Measurements from ENCODE around the gene PLCB2. TPM values are rescaled to one million over a fixed set of nuclear protein-coding genes. Genes with fewer than 3 reads are reported as not detected.

The PLCB2 gene
- total RNA-seq, 1 donor from 2014 or later = 7.1 TPM

GRCh38 chr15:40287968-40288367, 19.8 kb downstream of the PLCB2 start:
- no peak for DNase-seq (ENCODE audit: low read depth, low spot score)

GRCh38 chr15:40287505-40287904, 20.2 kb downstream of the PLCB2 start:
- DNase-seq (ENCODE audit: low read depth, low spot score) = no peak

- no peak for DNase-seq (ENCODE audit: low read depth, low spot score)
These were observed 20.9 kb downstream of the PLCB2 start for GRCh38 chr15:40286794-40287193.

DNA sequence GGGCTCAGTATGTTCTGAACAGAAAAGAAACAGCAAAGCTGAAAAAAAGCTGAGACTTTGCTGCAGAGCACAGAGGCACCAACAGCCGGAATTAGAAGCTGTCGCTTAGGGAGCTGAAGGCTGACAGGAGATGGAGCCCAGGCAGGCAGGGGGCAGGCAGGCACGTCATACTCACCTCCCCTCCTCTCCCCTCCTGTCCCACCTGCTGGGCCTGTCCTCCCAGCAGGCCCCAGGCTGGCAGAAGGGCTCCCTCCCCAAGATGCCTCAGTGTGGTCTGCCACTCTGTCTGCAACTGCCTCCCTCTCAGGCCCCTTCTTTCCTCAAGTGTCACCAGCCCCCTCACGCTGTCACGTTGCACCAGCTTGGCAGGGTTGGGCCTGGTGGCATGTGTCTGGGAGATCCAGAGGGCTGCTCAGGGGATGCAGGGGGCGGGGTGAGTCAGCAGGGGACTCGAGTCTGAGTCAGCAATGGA, 21.6 kb downstream of the PLCB2 start:
- DNase-seq (ENCODE audit: low read depth, low spot score) = no peak

- no peak for DNase-seq (ENCODE audit: low read depth, low spot score)
These were observed 22.2 kb downstream of the PLCB2 start for GRCh38 chr15:40285554-40286011.

DNA sequence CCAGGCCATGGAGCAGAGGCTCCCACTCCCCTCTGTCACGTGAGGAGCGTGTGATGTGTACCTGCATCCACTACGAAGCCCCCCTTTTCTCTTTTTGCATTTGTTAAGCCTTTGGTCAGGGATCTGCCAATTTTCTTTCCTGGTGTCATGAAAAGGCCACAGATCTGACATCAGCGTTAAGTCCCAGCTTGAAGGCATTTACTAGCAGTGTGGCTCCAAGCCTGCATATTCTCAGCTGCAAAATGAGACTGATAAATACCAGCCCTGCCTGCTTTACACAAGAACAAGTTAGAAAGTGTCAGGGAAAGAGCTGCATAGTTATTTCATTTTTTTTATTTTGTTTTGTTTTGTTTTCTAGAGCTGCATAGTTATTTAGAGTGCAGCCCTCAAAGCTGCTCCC, 22.6 kb downstream of the PLCB2 start:
- DNase-seq (ENCODE audit: low read depth, low spot score) = no peak

DNA sequence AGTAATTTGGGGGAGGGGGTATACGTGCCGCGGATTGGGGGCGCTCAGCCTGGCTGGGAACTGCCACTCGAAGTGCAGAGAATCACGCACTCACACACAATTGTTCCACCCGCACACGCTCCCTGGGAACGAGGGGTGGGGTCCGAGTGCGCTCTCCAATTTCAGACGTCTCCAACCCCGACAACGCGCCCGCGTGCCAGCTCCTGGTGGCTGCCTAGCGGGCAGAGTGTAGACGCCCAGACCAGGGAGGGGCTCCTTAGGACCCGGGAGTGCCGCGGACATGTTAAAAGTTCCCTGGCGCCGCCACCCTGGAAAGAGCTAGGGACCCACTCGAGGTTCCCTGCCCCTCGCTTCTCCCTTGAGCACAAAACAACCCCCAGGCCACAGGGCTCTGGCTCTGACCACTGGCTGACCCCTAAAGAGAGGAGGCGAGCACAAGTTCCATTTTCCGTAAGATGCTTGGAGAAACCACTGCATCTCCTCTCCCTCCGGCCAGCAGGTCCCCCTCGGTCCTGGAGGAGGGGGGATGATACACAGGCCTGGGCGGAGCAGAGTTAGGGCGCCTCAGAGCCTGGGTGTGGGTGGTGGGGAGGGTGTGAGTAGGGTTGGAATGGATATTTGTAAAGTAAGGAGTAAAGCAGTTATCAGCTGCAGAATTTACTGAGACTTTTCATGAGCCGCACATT, 24.0 kb downstream of the PLCB2 start:
- no peak for DNase-seq (ENCODE audit: low read depth, low spot score)

DNA sequence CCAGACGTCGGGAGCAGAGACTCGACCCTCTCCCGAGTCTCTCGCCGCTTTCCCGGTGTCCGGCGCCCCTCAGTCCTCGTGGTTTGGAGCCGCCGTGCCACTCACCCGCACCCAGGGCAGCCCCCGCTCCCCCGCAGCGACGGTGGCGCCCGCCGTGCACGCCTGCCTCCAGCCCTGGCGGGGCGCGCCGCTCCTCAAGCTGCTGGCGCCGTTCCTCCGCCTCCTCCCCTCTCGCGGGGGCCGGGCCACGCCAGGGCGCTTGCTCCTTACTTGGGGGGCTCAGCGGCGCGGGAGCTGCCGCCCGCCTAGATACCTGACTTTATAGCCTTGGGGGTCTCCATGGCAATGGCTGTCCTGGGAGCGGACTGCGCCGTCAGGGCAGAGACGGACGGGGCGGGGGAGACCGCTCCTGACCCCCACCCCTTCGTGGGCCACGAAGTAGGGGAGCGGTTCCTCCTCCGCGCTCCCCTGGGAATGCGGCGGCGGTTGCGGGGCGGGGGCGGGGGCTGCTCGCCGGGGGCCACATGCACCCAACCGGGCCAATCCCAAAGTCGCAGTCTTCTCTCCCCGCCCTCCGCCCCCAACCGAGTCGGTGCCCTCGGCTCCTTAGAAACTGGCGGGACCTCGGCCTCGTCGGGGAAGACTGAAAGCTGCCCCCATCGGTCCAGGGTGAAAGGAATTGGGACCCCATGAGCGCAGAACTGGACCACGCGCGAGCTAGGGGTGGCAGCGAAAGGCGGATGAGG, 24.7 kb downstream of the PLCB2 start, which contains the start of gene ANKRD63:
Gene ANKRD63 (minus strand): TSS at position 196 of the 746 bp plus-strand sequence. CDS start 478 bp downstream, outside the sequence.
- no peak for DNase-seq (ENCODE audit: low read depth, low spot score)

DNA sequence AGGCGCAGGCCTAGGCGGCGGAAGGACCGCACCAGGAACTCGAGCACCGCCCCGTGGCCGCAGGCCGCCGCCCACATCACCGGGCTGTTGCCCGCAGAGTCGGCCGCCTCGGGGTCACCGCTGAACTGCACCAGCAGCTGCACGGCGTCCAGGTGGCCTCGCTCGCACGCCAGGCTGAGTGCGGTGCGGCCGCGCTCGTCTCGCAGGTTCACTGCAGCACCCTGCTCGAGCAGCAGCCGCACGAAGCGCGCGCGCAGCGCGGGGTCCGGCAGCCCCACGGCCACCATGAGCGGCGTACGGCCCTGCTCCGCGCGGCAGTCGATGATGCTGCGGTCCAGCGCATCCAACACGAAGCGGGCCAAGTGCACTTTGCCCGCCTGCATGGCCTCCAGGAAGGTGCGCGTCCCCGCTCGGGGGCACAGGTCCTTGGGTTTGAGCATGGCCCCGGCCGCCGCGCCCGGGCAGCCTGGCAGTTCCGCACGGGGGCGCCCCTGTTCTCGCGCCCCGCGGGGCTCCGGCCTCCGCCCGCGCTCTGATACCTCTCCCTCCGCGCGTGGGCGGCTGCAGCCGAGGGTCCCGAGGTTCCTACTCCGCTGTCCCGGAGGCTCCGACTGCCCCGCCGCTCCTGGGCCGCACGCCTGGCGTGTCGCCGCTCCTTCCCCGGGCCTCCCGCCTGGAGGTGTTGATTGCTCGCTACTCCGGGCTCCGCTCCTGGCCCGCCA, 25.4 kb downstream of the PLCB2 start:
- no peak for DNase-seq (ENCODE audit: low read depth, low spot score)

DNA sequence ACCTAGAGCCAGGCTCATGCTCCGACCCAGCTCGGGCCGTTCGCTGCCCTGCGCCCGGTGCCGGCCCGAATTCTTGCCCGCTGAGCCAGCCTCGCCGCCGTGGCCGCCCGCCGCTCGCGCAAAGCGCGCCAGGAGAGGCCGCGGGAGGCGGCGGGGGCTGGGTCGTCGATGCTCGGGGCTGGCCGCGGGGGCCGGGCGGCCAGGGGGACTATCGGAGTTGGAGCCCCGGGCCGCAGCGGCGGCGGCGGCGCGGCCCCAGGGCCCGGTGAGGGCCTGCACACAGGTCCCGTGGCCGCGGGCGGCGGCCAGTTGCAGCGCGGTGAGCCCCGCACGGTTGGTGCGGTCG, 26.0 kb downstream of the PLCB2 start:
- DNase-seq (ENCODE audit: low read depth, low spot score) = no peak

DNA sequence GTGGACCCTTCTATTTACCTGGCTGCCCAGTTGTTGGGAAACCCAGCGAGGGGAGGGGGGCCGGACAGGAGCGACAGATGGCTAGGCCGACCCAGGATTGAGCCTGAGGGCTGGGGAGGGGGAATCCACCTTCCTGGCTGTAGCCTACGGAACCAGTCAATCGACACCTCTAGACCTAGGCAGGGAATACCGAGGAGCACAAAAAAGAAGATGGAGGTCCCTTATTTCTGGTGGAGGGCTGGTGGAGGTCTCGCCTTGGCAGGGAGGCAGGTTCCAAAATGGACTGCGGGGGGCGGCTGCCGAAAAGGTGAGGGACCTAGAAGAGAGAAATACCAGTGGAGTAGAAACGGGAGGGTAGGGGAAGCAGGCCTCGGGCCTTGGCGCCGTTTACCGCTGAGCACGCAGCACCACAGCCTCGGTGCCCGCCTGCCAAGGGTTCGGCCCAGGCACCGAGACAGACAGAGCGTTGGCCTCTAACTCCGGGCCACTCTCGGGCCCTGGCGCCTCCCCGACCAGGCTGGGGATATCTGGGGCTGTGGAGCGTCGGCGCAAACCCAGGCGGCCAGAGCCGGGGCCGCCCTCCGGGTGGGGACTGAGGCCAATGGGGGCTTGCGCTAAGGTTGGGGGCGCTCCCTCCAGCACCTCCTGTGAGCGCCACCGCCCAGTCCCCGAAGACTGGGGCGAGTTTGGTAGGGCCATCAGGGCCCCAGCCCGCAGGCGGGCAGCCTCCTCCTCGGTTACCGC, 26.5 kb downstream of the PLCB2 start:
- no peak for DNase-seq (ENCODE audit: low read depth, low spot score)

DNA sequence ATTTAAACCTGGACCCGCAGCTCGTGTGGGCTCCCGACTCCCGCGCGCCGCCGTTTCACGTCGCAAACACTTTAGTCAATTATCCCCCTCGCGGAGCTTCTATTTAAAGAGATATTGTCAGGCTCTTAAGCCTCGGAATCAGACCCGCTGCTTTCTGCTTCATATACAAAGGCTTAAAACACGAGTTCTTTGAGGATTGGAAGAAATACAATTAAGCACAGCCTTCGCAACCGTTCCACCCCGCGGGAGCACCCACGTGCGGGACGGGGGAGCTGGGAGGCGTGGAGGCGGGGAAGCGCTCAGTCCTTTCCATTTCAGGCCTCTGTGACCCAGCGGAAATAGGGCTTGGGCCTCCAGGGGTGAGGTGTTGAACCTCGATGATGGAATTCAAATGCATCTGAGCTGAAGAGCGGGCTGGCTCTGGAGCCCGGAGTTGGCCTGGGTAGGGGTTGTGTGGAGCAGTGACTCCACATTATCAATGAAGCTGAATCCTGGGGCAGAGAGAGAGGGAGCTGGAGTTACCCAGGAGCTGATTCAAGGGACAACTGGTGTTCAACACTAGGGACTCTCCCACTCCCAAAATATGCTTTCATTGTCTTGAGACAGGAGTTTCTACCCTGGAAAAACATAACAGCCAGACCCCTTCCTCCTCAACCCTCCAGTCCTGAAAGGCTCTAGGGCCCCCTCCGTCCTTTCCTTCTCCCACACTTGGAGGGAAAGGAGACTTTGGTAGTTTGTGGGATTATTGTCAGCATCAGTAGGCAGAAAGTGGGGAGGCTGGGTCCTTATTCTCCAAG, 27.3 kb downstream of the PLCB2 start:
- no peak for DNase-seq (ENCODE audit: low read depth, low spot score)

DNA sequence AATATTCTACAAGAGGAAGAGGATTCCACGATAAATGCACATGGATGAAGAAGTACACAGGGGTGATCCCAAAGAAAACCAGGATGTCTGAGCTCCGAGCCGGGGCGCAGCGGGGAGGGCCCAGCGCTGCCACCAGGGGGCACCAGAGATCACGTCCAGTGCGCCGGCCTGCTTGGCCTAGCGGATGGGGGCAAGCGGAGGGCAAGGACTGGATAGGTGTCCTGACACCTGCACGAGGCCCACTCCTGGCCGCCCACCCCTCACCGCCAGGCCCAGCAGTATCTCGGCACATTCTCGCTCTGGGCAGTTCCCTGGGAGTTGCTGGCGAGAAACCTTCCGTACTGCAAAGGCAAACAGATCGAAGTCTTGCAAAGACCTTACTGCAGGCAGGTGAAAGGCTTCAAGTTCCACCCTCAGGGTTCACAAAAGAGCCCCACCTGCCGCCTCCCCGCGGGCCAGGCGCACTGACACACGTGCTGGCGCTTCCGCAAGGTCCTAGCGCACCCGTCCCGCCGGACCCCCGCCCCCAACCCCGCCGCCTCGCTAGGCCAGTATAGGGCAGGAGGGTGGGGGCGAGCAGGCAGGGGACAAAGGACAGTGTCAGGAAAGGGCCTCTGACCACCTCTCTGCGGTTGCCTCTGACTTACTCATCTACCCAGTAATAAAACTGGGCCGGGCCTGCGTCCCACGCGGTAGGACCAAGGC, 28.1 kb downstream of the PLCB2 start:
- no peak for DNase-seq (ENCODE audit: low read depth, low spot score)

GRCh38 chr15:40278026-40278425, 29.7 kb downstream of the PLCB2 start:
- DNase-seq (ENCODE audit: low read depth, low spot score) = no peak

- no peak for DNase-seq (ENCODE audit: low read depth, low spot score)
These were observed 30.3 kb downstream of the PLCB2 start for GRCh38 chr15:40277471-40277870.

DNA sequence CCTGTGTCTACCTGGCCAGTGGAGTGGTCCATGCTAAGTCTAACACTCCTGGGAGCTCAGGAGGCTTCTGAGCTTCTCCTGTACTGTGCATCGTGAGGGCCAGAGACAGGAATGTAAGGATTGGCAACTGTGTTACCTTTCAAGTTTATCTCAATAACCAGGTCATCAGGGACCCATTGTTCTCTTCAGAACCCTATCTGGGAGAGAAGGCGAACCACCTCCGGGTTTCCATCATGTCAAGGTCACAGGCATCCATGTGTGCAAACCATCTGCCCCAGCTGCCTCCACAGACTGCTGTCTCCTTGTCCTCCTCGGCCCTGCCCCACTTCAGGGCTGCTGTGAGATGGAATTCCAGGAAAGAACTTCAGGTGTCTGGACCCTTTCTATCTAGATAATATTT, 30.8 kb downstream of the PLCB2 start:
- no peak for DNase-seq (ENCODE audit: low read depth, low spot score)

- DNase-seq (ENCODE audit: low read depth, low spot score) = no peak
These were observed 31.8 kb downstream of the PLCB2 start for GRCh38 chr15:40275954-40276353.

DNA sequence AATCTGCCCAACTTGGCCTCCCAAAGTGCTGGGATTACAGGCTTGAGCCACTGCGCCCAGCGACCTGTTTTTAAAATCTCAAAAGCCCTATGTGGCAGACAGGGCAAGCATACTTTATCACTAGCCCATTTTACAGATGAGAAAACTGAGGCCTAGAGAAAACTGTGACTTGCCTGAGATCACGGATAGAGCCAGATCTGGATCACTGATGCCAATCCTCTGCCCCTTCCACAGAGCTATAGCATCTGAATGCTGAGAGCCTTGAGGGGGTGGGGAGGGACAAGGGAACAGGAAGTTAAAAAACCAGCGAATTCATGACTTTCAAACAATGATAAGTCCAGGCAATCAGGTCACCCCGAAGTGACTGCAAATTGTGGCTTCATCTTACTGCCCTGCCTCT, 32.2 kb downstream of the PLCB2 start:
- no peak for DNase-seq (ENCODE audit: low read depth, low spot score)

- peak; percentile 32 for DNase-seq (ENCODE audit: low read depth, low spot score)
These were observed 33.1 kb downstream of the PLCB2 start for GRCh38 chr15:40274350-40275274.
